ENCODE measurements around the gene CUL9.

DNA sequence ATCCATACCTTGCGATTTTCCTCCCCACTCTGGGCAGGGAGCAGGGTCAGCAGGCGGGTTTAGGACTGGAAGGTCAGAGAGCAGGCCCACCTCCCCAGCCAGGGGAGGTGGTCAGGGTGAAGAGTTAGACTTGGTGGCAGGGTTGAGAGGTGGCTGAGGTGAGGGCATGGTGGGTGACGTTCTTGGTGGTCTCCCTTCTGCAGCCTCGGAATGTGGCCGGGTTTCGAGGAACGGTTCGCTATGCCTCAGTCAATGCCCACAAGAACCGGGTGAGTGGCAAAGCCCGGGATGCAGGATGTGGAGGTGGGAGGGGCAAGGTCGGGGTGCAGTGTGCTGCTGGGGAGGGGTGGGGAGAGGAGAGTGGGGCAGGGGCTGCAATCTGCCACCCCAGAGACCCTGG lies 72.8 kb downstream of the CUL9 start:
- TF ChIP-seq, protein P1, sequence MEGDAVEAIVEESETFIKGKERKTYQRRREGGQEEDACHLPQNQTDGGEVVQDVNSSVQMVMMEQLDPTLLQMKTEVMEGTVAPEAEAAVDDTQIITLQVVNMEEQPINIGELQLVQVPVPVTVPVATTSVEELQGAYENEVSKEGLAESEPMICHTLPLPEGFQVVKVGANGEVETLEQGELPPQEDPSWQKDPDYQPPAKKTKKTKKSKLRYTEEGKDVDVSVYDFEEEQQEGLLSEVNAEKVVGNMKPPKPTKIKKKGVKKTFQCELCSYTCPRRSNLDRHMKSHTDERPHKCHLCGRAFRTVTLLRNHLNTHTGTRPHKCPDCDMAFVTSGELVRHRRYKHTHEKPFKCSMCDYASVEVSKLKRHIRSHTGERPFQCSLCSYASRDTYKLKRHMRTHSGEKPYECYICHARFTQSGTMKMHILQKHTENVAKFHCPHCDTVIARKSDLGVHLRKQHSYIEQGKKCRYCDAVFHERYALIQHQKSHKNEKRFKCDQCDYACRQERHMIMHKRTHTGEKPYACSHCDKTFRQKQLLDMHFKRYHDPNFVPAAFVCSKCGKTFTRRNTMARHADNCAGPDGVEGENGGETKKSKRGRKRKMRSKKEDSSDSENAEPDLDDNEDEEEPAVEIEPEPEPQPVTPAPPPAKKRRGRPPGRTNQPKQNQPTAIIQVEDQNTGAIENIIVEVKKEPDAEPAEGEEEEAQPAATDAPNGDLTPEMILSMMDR (conservative IDR thresholded peaks at IDR 0.05 in 1 of 2, IDR thresholded peaks at IDR 0.05 in 1 of 2; ENCODE audit: extremely low read depth in 1 of 2, insufficient read depth in 1 of 2, low read depth in 1 of 2, low read length in 2 of 2) = no peak
- TF ChIP-seq EZH2 (IDR thresholded peaks at IDR 0.05; ENCODE audit: borderline replicate concordance, low read length) = no peak
